Heart left ventricle (tissue), 16 donors: ENCODE data around the gene CAPN7. TPM values are rescaled to one million over a fixed set of nuclear protein-coding genes. Genes with fewer than 3 reads are reported as not detected.

Experiments
- ATAC-seq, 4 donors: fragments of 200-7000 bp; cut with Tn5 transposase; one replicate each; pipeline ENCODE4 v1.9.1; 2020 to 2022; ENCODE audit warnings: moderate library complexity in 4 of 4, mild to moderate bottlenecking in 3 of 4, moderate number of reproducible peaks in 1 of 4
- DNase-seq, 5 donors: peaks; one replicate each; pipeline ENCODE4 v3.0.0-alpha.2; 2020
- H3K27ac ChIP-seq, 12 donors: fragments of 200-600 bp; sonication (generic) in 4 of 12; one replicate each; pipeline versions ENCODE4 v1.5.0 to v1.8.0; 2016 to 2022; ENCODE audit warnings: mild to moderate bottlenecking in 2 of 12
- H3K27me3 ChIP-seq, 9 donors: fragments of 200-600 bp; sonication (generic) in 2 of 9; one replicate each; pipeline versions ENCODE4 v1.5.1 to v1.8.0; 2016 to 2022; ENCODE audit warnings: mild to moderate bottlenecking in 3 of 9
- H3K36me3 ChIP-seq, 9 donors: fragments of 200-600 bp; sonication (generic) in 2 of 9; one replicate each; pipeline versions ENCODE4 v1.5.0 to v1.8.0; 2018 to 2022; ENCODE audit warnings: mild to moderate bottlenecking in 2 of 9
- H3K4me1 ChIP-seq, 12 donors: fragments of 200-600 bp; sonication (generic) in 4 of 12; one replicate each; pipeline versions ENCODE4 v1.5.0 to v1.8.0; 2016 to 2022; ENCODE audit warnings: mild to moderate bottlenecking in 3 of 12
- H3K4me3 ChIP-seq, 12 donors: fragments of 200-600 bp; sonication (generic) in 4 of 12; one replicate each; pipeline versions ENCODE4 v1.5.0 to v1.8.0; 2017 to 2022; ENCODE audit warnings: mild to moderate bottlenecking in 9 of 12, moderate library complexity in 4 of 12
- H3K9me3 ChIP-seq, 12 donors: fragments of 200-600 bp; sonication (generic) in 4 of 12; one replicate each; pipeline versions ENCODE4 v1.5.0 to v1.8.0; 2016 to 2022; ENCODE audit warnings: mild to moderate bottlenecking in 1 of 12
- CTCF ChIP-seq, 12 donors: fragments of 200-600 bp; sonication (generic) in 4 of 12; IDR thresholded peaks; one replicate each; pipeline versions ENCODE4 v1.5.0 to v1.8.0; 2018 to 2022; ENCODE audit warnings: antibody characterized with exemption in 12 of 12, mild to moderate bottlenecking in 5 of 12
- POLR2A ChIP-seq, 2 donors: fragments of 450-650 bp; IDR thresholded peaks; one replicate each; pipeline ENCODE4 v1.6.1; 2017; ENCODE audit warnings: antibody characterized with exemption in 2 of 2, mild to moderate bottlenecking in 2 of 2, moderate library complexity in 2 of 2
- WGBS, 4 donors: extraction: QIAGEN DNeasy Blood & Tissue Kit in 2 of 4; methylation state at CpG; one replicate each; pipeline versions ENCODE4 v1.1.5 to v1.1.7; 2013 to 2018; 5-methylcytosine and 5-hydroxymethylcytosine counted together
- intact Hi-C, 10 donors: fragments of 100-400 bp; cut with DNase I; formaldehyde crosslinking; loops; one replicate each; pipeline versions ENCODE4 v1.11.1 to v1.14.2; 2022
- polyA plus RNA-seq, 2 donors: library from polyadenylated mRNA; stranded (reverse); fragments of 200-250 nt; gene quantifications; one replicate each; pipeline ENCODE4 v1.2.3, GENCODE V29; 2013
- total RNA-seq, 9 donors: library from RNA; depleted of rRNA in 2 of 9; stranded (reverse); fragments of >200 nt in 2 of 9; fragmentation: NEBNext Ultra II Directional in 3 of 9; extraction: Animal tissue kit (Norgen Biotek cat#: 25700) in 3 of 9; gene quantifications; one replicate each; pipeline versions ENCODE4 v1.1.0 to v1.2.4, GENCODE V29; 2016 to 2023
- donor health status: ischemic (EF 13 %, LVEDD 7.1; RV severe dilation, severe dysfunction).
- donor health status: healthy with polysubstance abuse.
- donor health status: DM: no; HTN: yes; CAD: no.
- donor health status: DM: no; HTN: no; CAD: no.
- donor health status: ischemic (EF 25% LVEDD 6.9; RV normal size, moderate dysfunction).
- donor health status: ischemic (EF 25% LVEDD 5.7; RV mildly dilated, moderate dysfunction).
- donor health status: healthy.
- donor health status: DM: yes; HTN: yes; CAD: no.
- donor health status: ischemic (EF 35%, LVEDD 5.7; RV mildly dilated, moderate dysfunction).
- donor health status: nonischemic (EF 11% LVEDD 7.7; RV severe dilation, severe dysfunction).
- donor health status: DM: yes; HTN: yes; CAD: no.
- donor health status: PGD.
- donor health status: ischemic (EF 29% LVEDD 5.4; RV normal size, mild dysfunction).
- donor health status: nonischemic (EF 23%, LVEDD 6.1; RV moderate dilation, normal function).

CAPN7 gene
- total and polyA plus RNA-seq, 11 donors = 9.1 to 38.2 (median 24.2) TPM

- peak overlapping the region in 4 of 12 donors; percentile 2 to 96 (median 36) for H3K27ac ChIP-seq
- DNase-seq (peak in 1 of 5 donors; percentile 15), ATAC-seq (no peak)
- WGBS, 4 donors = 78 to 86% (median 83%) methylated on average over 3 of the region's 3 CpGs
- H3K4me1 ChIP-seq = peaks cover 0 to 91% (median 34%) of the 10 kb centered on the region in 12 donors
- H3K9me3 ChIP-seq = no peaks in the 10 kb centered on the region
- H3K36me3 ChIP-seq = peaks cover 0 to 11% (median 0%) of the 10 kb centered on the region in 9 donors
- TF ChIP-seq CTCF (IDR thresholded peaks at IDR 0.05) (no peak), POLR2A (IDR thresholded peaks at IDR 0.05) (no peak)
- intact Hi-C loops = loop anchor here in 1 of 10 donors (5.0 kb wide), 1 partner anchor 42 kb away; the partner anchor contains the start of gene SH3BP5
- H3K4me3 ChIP-seq = no peak overlapping the region
- no peaks in the 10 kb centered on the region for H3K27me3 ChIP-seq
These were observed 84.7 kb downstream of the CAPN7 start for GRCh38 chr3:15290736-15291135.

- DNase-seq (no peak), ATAC-seq (peak in 2 of 4 donors; percentile 11 to 20)
- peaks cover 0 to 99% (median 32%) of the 10 kb centered on the region in 12 donors for H3K4me1 ChIP-seq
- no peaks in the 10 kb centered on the region for H3K36me3 ChIP-seq
- TF ChIP-seq CTCF (IDR thresholded peaks at IDR 0.05) (no peak), POLR2A (IDR thresholded peaks at IDR 0.05) (no peak)
- H3K27ac ChIP-seq = peak overlapping the region in 8 of 12 donors; percentile 43 to 96 (median 58)
- H3K4me3 ChIP-seq = no peak overlapping the region
- intact Hi-C loops = loop anchor here in 1 of 10 donors (5.0 kb wide), 1 partner anchor 40 kb away; the partner anchor contains the start of gene SH3BP5
- 49 to 56% (median 53%) methylated on average over 6 of the region's 6 CpGs for WGBS, 4 donors
- H3K9me3 ChIP-seq = peaks cover 0 to 2% (median 0%) of the 10 kb centered on the region in 12 donors
- no peaks in the 10 kb centered on the region for H3K27me3 ChIP-seq
These were observed 85.8 kb downstream of the CAPN7 start for GRCh38 chr3:15291589-15292541.

- Histone ChIP-seq H3K9me3 (peaks cover 0 to 2% (median 0%) of the 10 kb centered on the region in 12 donors), H3K36me3 (no peaks in the 10 kb centered on the region), H3K4me3 (no peak overlapping the region), H3K4me1 (peaks cover 0 to 99% (median 27%) of the 10 kb centered on the region in 12 donors), H3K27ac (peak overlapping the region in 10 of 12 donors; percentile 16 to 96 (median 55)), H3K27me3 (no peaks in the 10 kb centered on the region)
- ATAC-seq = peak; percentile 10 to 62 (median 42)
- TF ChIP-seq CTCF (IDR thresholded peaks at IDR 0.05) (no peak), POLR2A (IDR thresholded peaks at IDR 0.05) (no peak)
- intact Hi-C loops = loop anchor here in 1 of 10 donors (5.0 kb wide), 1 partner anchor 39 kb away; the partner anchor contains the start of gene SH3BP5
- peak in 3 of 5 donors; percentile 39 to 54 (median 48) for DNase-seq
- 41 to 63% (median 52%) methylated on average over 13 of the region's 13 CpGs for WGBS, 4 donors
These were observed 86.9 kb downstream of the CAPN7 start for GRCh38 chr3:15292765-15293522.
